Endothelial cell (in vitro differentiated cells): ENCODE results near the gene RALGAPB. TPM values are rescaled to one million over a fixed set of nuclear protein-coding genes. Genes with fewer than 3 reads are reported as not detected.
"Not testable (repeated sequence)": the region's sequence is repeated elsewhere in the genome, so short reads cannot be mapped to it uniquely, and the experiment has no call there.

Experiments
- DNase-seq: peaks from one replicate; pipeline ENCODE4 v3.0.0; 2021; ENCODE audit warnings: low spot score
- H3K27ac Mint-ChIP-seq: one replicate; pipeline ENCODE4 v1.8.0; 2021; ENCODE audit warnings: mixed read lengths, inconsistent platforms; ENCODE audit not compliant: unreplicated experiment
- H3K27me3 Mint-ChIP-seq: one replicate; pipeline ENCODE4 v1.8.0; 2021; ENCODE audit warnings: mild to moderate bottlenecking, moderate library complexity, mixed read lengths, inconsistent platforms; ENCODE audit not compliant: unreplicated experiment
- H3K36me3 Mint-ChIP-seq: one replicate; pipeline ENCODE4 v1.8.0; 2021; ENCODE audit warnings: mild to moderate bottlenecking, low read depth, mixed read lengths, inconsistent platforms; ENCODE audit not compliant: unreplicated experiment
- H3K4me1 Mint-ChIP-seq: one replicate; pipeline ENCODE4 v1.8.0; 2021; ENCODE audit warnings: mild to moderate bottlenecking, mixed read lengths, inconsistent platforms; ENCODE audit not compliant: unreplicated experiment
- H3K4me3 Mint-ChIP-seq: one replicate; pipeline ENCODE4 v1.8.0; 2021; ENCODE audit warnings: mild to moderate bottlenecking, mixed read lengths, inconsistent platforms; ENCODE audit not compliant: unreplicated experiment
- H3K9me3 Mint-ChIP-seq: one replicate; pipeline ENCODE4 v1.8.0; 2021; ENCODE audit warnings: mixed read lengths, inconsistent platforms; ENCODE audit not compliant: unreplicated experiment
- CTCF ChIP-seq: fragments of 200-600 bp; sonication (generic); IDR thresholded peaks from one replicate; pipeline ENCODE4 v1.5.0; 2021; ENCODE audit warnings: antibody characterized with exemption; ENCODE audit not compliant: unreplicated experiment
- total RNA-seq: library from RNA; stranded (reverse); fragmentation: NEBNext Ultra II Directional; extraction: Animal tissue kit (Norgen Biotek cat#: 25700); gene quantifications from one replicate; pipeline ENCODE4 v1.2.1, GENCODE V29; 2021; ENCODE audit not compliant: unreplicated experiment

The RALGAPB gene
- total RNA-seq, 1 donor from 2014 or later, result 46.0 TPM

- Mint-ChIP-seq H3K4me1 (no peaks in the 10 kb centered on the region), H3K9me3 (no peaks in the 10 kb centered on the region), H3K36me3 (no peaks in the 10 kb centered on the region), H3K27me3 (no peaks in the 10 kb centered on the region), H3K27ac (no peak overlapping the region), H3K4me3 (no peak overlapping the region)
- TF ChIP-seq CTCF, result no peak
- DNase-seq, result no peak
Measured at GRCh38 chr20:38589351-38589750, 116.7 kb downstream of the RALGAPB start.

GRCh38 chr20:38589967-38590675 is 117.5 kb downstream of the RALGAPB start:
- no peak for TF ChIP-seq CTCF
- Mint-ChIP-seq H3K4me1 (no peaks in the 10 kb centered on the region), H3K27ac (no peak overlapping the region), H3K27me3 (no peaks in the 10 kb centered on the region), H3K4me3 (no peak overlapping the region), H3K36me3 (no peaks in the 10 kb centered on the region), H3K9me3 (no peaks in the 10 kb centered on the region)
- DNase-seq, result no peak

GRCh38 chr20:38590676-38591473 is 118.2 kb downstream of the RALGAPB start:
- H3K4me3 Mint-ChIP-seq, result no peak overlapping the region
- DNase-seq, result no peak
- no peak for TF ChIP-seq CTCF
- H3K27me3 Mint-ChIP-seq, result no peaks in the 10 kb centered on the region
- no peak overlapping the region for H3K27ac Mint-ChIP-seq
- H3K36me3 Mint-ChIP-seq, result no peaks in the 10 kb centered on the region
- H3K9me3 Mint-ChIP-seq, result no peaks in the 10 kb centered on the region
- H3K4me1 Mint-ChIP-seq, result no peaks in the 10 kb centered on the region

GRCh38 chr20:38591474-38592410 is 119.1 kb downstream of the RALGAPB start:
- Mint-ChIP-seq H3K27ac (no peak overlapping the region), H3K4me3 (no peak overlapping the region), H3K4me1 (no peaks in the 10 kb centered on the region), H3K27me3 (no peaks in the 10 kb centered on the region), H3K9me3 (no peaks in the 10 kb centered on the region), H3K36me3 (no peaks in the 10 kb centered on the region)
- no peak for TF ChIP-seq CTCF
- DNase-seq, result no peak

- H3K27ac Mint-ChIP-seq, H3K4me3 Mint-ChIP-seq, DNase-seq, H3K9me3 Mint-ChIP-seq, H3K27me3 Mint-ChIP-seq, H3K36me3 Mint-ChIP-seq, H3K4me1 Mint-ChIP-seq: not testable (repeated sequence)
Measured at GRCh38 chr20:38592411-38592790, 119.8 kb downstream of the RALGAPB start.

GRCh38 chr20:38594281-38594680 is 121.6 kb downstream of the RALGAPB start:
- H3K27ac Mint-ChIP-seq, H3K9me3 Mint-ChIP-seq, H3K36me3 Mint-ChIP-seq, DNase-seq, H3K4me3 Mint-ChIP-seq, H3K27me3 Mint-ChIP-seq, H3K4me1 Mint-ChIP-seq: not testable (repeated sequence)

- not testable (repeated sequence) for H3K27me3 Mint-ChIP-seq, H3K36me3 Mint-ChIP-seq
Measured at GRCh38 chr20:38595886-38596285, 123.2 kb downstream of the RALGAPB start.

More at GRCh38 chr20:38595886-38596285, 123.2 kb downstream of the RALGAPB start:
- H3K4me1 Mint-ChIP-seq, H3K4me3 Mint-ChIP-seq, DNase-seq, H3K27ac Mint-ChIP-seq, H3K9me3 Mint-ChIP-seq: not testable (repeated sequence)
